MCF 10A (cell line): ENCODE results near the gene USH1C. TPM values are rescaled to one million over a fixed set of nuclear protein-coding genes. Genes with fewer than 3 reads are reported as not detected.
A peak's percentile ranks its signal among the peaks of the same experiment; 100 is the strongest.

ENCODE experiments used
- BruUV-seq: library from RNA; stranded (reverse); fragments of 400-500 nt; replicated peaks from 2 replicates; lab custom pipeline; 2021; lab: Mats Ljungman, UMichigan
- CTCF ChIA-PET: fragments of 300-600 bp; sonication (Branson Sonifier 250); formaldehyde crosslinking; extraction: SDS; loops from one replicate; lab custom pipeline; 2021; ENCODE audit warnings: antibody characterized with exemption, inconsistent platforms; lab: Yijun Ruan, JAX
- POLR2A ChIA-PET: fragments of 300-600, 350-650 bp; sonication (Branson Sonifier 250); formaldehyde crosslinking; extraction: SDS; loops from one replicate; lab custom pipeline; 2020; ENCODE audit warnings: antibody characterized with exemption, inconsistent platforms; lab: Yijun Ruan, JAX
- DNase-seq: peaks from one replicate; pipeline ENCODE4 v3.0.0-alpha.2; 2018; ENCODE audit not compliant: unreplicated experiment
- H3K27ac Mint-ChIP-seq: one replicate; pipeline ENCODE4 v1.8.0; 2022; ENCODE audit warnings: mild to moderate bottlenecking, low read depth, mixed read lengths; ENCODE audit not compliant: unreplicated experiment
- H3K27me3 Mint-ChIP-seq: one replicate; pipeline ENCODE4 v1.8.0; 2022; ENCODE audit warnings: mixed read lengths; ENCODE audit not compliant: insufficient read depth, unreplicated experiment
- H3K36me3 Mint-ChIP-seq: one replicate; pipeline ENCODE4 v1.8.0; 2022; ENCODE audit warnings: mild to moderate bottlenecking, moderate library complexity, mixed read lengths; ENCODE audit not compliant: insufficient read depth, unreplicated experiment
- H3K4me1 Mint-ChIP-seq: one replicate; pipeline ENCODE4 v1.8.0; 2022; ENCODE audit warnings: mixed read lengths; ENCODE audit not compliant: insufficient read depth, unreplicated experiment
- H3K4me3 Mint-ChIP-seq: one replicate; pipeline ENCODE4 v1.8.0; 2022; ENCODE audit warnings: mild to moderate bottlenecking, moderate library complexity, mixed read lengths; ENCODE audit not compliant: unreplicated experiment
- H3K9me3 Mint-ChIP-seq: one replicate; pipeline ENCODE4 v1.8.0; 2022; ENCODE audit warnings: mixed read lengths; ENCODE audit not compliant: unreplicated experiment
- intact Hi-C: fragments of 100-400 bp; cut with micrococcal nuclease; formaldehyde crosslinking; loops from 2 replicates; pipeline ENCODE4 v1.14.1; 2022
- total RNA-seq: library from RNA; stranded (reverse); gene quantifications from 2 replicates; pipeline ENCODE4 v1.2.3, GENCODE V29; 2022
- TF ChIP-seq, protein P1 (sequence below): fragments of 200-600 bp; IDR thresholded peaks from one replicate; pipeline ENCODE4 v1.8.0; 2022; ENCODE audit warnings: antibody characterized with exemption, mild to moderate bottlenecking; ENCODE audit not compliant: unreplicated experiment

The USH1C gene
- total RNA-seq, 1 experiment from 2014 or later: not detected

DNA sequence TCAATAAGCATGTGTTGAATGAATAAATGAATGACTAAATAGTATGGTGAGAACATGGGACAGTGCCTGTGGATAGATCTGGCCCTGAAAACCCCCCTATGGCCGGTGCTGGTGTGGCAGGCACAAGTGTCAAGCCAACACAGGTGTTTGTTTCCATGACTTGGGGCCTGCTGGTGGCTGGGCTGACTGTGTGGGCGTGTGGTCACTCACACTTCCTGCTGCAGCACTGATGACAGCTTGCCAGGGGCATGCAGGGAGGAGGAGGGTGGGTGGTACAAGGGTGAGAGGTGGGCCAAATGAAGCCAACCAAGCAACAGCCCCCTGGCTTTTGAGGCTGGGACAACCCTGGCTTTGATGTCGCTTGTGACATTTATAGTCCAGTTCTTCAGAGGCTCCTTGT, 37.3 kb downstream of the USH1C start:
- Mint-ChIP-seq H3K36me3 (no peaks in the 10 kb centered on the region), H3K4me1 (peaks cover 5% of the 10 kb centered on the region), H3K27ac (no peak overlapping the region), H3K27me3 (peaks cover 41% of the 10 kb centered on the region), H3K4me3 (no peak overlapping the region), H3K9me3 (no peaks in the 10 kb centered on the region)
- intact Hi-C loops: loop anchor here (10.0 kb wide), 1 partner anchor 562 kb away; no protein-coding TSS in a partner anchor
- DNase-seq: no peak
- TF ChIP-seq, protein P1, sequence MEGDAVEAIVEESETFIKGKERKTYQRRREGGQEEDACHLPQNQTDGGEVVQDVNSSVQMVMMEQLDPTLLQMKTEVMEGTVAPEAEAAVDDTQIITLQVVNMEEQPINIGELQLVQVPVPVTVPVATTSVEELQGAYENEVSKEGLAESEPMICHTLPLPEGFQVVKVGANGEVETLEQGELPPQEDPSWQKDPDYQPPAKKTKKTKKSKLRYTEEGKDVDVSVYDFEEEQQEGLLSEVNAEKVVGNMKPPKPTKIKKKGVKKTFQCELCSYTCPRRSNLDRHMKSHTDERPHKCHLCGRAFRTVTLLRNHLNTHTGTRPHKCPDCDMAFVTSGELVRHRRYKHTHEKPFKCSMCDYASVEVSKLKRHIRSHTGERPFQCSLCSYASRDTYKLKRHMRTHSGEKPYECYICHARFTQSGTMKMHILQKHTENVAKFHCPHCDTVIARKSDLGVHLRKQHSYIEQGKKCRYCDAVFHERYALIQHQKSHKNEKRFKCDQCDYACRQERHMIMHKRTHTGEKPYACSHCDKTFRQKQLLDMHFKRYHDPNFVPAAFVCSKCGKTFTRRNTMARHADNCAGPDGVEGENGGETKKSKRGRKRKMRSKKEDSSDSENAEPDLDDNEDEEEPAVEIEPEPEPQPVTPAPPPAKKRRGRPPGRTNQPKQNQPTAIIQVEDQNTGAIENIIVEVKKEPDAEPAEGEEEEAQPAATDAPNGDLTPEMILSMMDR: no peak
- POLR2A ChIA-PET: no interaction called here
- CTCF ChIA-PET: interaction anchor here (0.7 to 13.2 kb wide), 9 partner anchors 11 to 431 kb away, joined by 3 to 208 read pairs (median 14); no protein-coding TSS in a partner anchor
- no TSS peak for BruUV-seq

DNA sequence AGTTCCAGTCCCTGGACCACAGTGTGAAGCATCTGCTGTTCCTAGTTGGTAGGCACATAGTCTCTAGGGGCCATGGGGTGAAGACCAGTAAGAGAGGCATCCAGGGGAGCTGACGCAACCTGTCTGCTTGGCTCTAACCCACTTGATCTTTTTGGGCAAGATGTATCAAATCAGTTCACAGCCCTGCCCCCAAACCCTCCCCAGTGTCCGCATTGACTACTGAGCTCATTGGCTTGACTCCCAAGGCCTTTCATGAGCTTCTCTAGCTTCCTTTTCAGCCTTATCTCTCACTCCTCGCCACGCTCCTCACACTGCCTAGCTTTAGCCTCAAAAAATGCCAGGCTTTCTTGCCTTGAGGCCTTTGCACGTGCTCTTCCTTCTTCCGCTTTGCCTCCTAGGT, 37.9 kb downstream of the USH1C start:
- TF ChIP-seq, protein P1: no peak
- intact Hi-C loops: loop anchor here (10.0 kb wide), 1 partner anchor 562 kb away; no protein-coding TSS in a partner anchor
- no TSS peak for BruUV-seq
- Mint-ChIP-seq H3K4me3 (no peak overlapping the region), H3K4me1 (peaks cover 5% of the 10 kb centered on the region), H3K27me3 (peaks cover 36% of the 10 kb centered on the region), H3K9me3 (no peaks in the 10 kb centered on the region), H3K36me3 (no peaks in the 10 kb centered on the region), H3K27ac (no peak overlapping the region)
- ChIA-PET CTCF (interaction anchor here (0.8 to 13.2 kb wide), 13 partner anchors 12 to 277 kb away, joined by 3 to 208 read pairs (median 6); no protein-coding TSS in a partner anchor), POLR2A (no interaction called here)
- no peak for DNase-seq

DNA sequence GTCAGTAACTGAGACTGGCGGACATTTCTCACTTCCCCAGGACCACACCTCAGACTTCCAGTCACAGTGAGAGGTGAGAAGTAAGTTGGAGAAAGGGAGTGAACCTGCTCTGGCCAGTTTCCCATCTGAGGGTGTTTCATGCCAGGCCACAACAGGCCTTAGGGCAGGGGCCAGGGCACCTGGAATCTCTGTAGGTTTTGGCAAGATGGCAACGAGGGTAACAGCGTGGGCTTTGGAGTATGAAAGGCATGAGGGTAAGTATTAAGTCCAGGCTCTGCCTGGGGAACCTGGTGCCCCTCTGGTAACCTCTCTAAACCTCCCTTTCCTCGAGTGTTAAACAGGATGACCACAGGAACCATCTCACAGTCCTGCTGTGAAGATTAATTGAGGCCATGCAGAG, 39.1 kb downstream of the USH1C start:
- POLR2A ChIA-PET: interaction anchor here (0.9 kb wide), 1 partner anchor 121 kb away, joined by 3 read pairs; no protein-coding TSS in a partner anchor
- intact Hi-C loops: loop anchor here (10.0 kb wide), 1 partner anchor 560 kb away; no protein-coding TSS in a partner anchor
- H3K4me1 Mint-ChIP-seq: peaks cover under 1% of the 10 kb centered on the region
- TF ChIP-seq, protein P1: no peak
- H3K27ac Mint-ChIP-seq: no peak overlapping the region
- peaks cover 39% of the 10 kb centered on the region for H3K27me3 Mint-ChIP-seq
- no peak overlapping the region for H3K4me3 Mint-ChIP-seq
- BruUV-seq: no TSS peak
- H3K36me3 Mint-ChIP-seq: no peaks in the 10 kb centered on the region
- CTCF ChIA-PET: interaction anchor here (0.6 to 13.2 kb wide), 35 partner anchors 12 to 555 kb away, joined by 3 to 208 read pairs (median 4); partner anchors contain the start of gene KCNJ11
- no peaks in the 10 kb centered on the region for H3K9me3 Mint-ChIP-seq
- no peak for DNase-seq

DNA sequence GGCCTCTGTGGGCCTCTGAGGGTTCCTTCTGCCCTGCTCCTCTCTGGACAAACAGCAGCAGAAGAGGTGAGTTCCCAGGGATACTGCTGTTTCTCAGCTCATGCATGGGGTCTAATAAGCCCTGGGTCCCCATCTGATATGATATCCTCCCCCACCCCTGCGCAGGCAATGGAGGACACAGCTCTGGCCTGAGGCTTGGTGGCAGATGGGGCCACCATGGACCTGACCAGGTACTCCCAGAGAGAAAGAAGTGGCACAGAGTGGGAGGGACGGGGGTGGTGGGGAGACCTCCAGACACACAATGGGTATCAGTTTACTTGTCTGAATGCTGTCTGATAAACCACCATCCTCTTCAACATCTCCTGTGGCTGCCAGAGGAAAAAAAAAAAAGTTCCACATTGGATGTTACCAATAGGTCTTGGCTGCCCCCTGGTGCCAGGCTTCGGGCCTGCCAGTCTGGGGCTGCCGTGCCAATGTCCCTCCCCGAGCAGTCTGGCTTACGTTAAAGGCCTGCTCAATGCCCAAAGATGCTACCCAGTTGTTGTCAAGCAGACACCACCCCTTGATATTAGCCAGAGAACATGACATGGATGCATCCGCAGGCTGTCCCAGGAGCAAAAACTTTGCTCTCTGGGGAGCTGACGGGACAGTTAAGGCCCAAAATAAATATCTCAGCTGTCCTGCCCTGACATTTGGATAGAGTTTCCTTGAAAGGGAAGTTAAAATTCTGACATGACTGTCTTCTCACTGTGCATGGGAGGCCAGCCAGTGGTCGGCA, 39.7 kb downstream of the USH1C start:
- Mint-ChIP-seq H3K27me3 (peaks cover 45% of the 10 kb centered on the region), H3K9me3 (no peaks in the 10 kb centered on the region), H3K27ac (no peak overlapping the region), H3K4me3 (no peak overlapping the region), H3K4me1 (no peaks in the 10 kb centered on the region), H3K36me3 (no peaks in the 10 kb centered on the region)
- TF ChIP-seq, protein P1: peak; percentile 89
- CTCF ChIA-PET: interaction anchor here (0.5 to 13.2 kb wide), 47 partner anchors 8 to 554 kb away, joined by 3 to 208 read pairs (median 3); partner anchors contain the start of gene KCNJ11
- DNase-seq: peak; percentile 74
- POLR2A ChIA-PET: interaction anchor here (0.9 kb wide), 1 partner anchor 121 kb away, joined by 3 read pairs; no protein-coding TSS in a partner anchor
- intact Hi-C loops: loop anchor here (1.0 to 10.0 kb wide), 3 partner anchors 120 to 560 kb away; no protein-coding TSS in a partner anchor
- BruUV-seq: no TSS peak
